GM12872 (cell line): ENCODE data around the gene MEMO1.

Experiments
- TF ChIP-seq, protein P1 (sequence below): IDR thresholded peaks from 3 replicates; pipeline ENCODE4 v1.5.1; 2011; ENCODE audit warnings: low read depth, mild to moderate bottlenecking, low read length, moderate library complexity; ENCODE audit not compliant: insufficient read depth

The MEMO1 gene

DNA sequence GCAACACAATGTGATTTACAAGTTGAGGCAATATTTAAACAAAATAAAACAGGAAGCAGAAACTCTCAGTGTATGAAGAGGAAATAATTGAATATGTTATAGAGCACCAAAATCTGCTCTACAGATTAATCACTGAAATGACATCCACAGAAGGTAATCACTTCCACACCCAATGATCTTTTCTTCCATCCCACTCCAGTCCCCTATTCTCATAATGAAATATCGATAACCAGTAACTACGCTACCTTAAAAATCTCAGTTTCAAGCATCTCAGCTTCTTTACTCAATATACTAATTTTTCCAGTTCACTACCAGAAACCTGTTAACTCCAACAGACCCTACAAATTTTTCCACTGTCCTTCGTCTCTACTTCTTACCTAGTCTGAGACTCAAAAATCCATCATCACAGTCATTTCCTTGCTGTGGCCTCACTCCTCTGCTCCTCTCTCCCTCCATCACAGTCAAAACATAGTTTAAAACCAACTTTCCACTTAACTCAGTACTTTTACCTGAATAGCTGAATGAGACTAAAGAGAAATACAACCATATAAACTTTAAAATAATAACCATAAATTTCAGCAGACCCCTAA is 67.1 kb downstream of the MEMO1 start:
- TF ChIP-seq, protein P1, sequence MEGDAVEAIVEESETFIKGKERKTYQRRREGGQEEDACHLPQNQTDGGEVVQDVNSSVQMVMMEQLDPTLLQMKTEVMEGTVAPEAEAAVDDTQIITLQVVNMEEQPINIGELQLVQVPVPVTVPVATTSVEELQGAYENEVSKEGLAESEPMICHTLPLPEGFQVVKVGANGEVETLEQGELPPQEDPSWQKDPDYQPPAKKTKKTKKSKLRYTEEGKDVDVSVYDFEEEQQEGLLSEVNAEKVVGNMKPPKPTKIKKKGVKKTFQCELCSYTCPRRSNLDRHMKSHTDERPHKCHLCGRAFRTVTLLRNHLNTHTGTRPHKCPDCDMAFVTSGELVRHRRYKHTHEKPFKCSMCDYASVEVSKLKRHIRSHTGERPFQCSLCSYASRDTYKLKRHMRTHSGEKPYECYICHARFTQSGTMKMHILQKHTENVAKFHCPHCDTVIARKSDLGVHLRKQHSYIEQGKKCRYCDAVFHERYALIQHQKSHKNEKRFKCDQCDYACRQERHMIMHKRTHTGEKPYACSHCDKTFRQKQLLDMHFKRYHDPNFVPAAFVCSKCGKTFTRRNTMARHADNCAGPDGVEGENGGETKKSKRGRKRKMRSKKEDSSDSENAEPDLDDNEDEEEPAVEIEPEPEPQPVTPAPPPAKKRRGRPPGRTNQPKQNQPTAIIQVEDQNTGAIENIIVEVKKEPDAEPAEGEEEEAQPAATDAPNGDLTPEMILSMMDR: no peak

DNA sequence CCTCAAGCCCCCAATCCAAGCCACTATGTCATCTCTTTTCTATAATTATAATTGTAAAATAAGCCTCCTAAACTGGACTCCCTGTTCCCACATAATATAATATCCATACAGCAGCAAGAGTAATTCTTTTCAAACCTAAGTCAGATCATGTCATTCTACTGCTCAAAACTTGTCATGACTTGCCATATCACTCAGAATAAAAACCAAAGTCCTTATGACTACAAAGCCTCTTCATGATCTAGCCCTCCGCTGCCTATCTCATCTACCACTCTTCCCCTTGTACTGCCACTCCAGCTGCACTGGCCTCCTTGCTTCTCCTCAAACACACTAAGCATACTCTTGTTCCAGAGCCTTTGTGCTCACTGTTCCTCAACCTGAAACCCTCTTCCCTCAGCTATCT is 69.9 kb downstream of the MEMO1 start:
- TF ChIP-seq, protein P1: no peak

GRCh38 chr2:31937741-31938140 is 73.1 kb downstream of the MEMO1 start:
- TF ChIP-seq, protein P1: no peak

DNA sequence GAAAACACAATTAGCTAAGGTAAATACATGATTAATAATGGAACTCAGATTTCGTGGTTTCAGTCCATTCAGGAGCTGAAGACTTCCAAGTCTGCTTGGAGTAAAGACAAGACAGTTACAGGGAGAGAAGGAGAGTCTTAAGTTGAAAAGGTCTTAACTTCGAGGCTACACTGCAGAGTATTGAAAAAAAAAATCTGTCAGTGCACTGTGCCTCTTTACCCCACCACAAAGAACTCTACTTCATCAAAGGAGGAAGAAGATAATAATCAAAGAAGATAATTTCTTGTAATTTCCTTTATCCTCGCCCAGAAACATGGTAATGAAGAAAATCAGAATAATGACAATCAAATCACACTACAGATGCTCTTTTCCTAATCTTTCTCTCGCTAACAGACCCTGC is 75.4 kb downstream of the MEMO1 start:
- TF ChIP-seq, protein P1: no peak

DNA sequence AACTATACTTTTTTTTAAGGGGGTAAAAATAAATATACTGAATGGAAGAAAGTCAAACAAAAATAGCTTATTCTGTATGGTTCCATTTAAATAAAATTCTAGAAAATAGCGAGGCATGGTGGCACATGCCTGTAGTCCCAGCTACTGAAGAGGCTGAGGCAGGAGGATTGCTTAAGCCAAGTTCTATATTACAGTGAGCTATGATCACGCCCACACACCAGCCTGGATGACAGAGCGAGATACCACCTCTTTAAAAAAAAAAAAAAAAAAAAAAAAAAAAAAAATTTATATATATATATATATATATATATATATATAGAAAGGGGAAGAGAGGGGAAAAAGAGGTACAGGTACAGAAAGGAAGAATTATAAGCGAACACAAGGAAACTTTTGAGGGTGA is 77.7 kb downstream of the MEMO1 start:
- TF ChIP-seq, protein P1: no peak

DNA sequence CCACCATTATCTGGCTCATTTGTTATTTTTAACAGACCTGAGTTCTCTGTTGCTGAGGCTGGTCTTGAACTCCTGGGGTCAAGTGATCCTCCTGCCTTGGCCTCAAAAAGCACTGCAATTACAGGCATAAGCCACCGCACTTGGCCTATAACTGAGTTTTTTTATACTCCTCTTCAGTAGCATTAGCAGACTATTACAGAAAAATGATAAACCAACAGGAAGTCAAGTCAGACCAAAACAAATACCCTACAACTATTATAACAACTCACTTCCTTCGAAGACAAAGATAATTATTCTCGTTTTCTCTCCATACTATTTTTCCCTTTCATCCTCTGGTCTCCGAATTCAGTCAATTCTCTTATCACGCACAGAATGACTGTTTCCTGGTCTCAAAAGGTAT is 78.2 kb downstream of the MEMO1 start:
- TF ChIP-seq, protein P1: no peak

DNA sequence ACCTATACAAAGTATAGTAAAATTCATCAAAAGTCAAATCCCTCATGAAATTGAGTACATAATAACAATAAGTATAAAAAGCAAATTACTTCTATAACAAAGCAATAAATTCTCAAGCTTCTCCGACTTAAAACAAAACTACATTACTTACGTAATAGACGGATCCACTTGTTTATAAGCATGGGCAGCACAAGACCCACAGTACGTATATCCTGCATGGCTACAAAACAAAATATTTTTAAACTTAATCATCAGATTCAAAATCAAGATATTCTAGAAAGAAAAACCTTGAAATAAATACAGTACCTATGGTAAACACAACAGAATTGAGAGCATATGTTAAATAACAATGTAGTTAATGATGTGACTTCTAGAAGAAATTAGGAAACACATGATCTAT is 78.9 kb downstream of the MEMO1 start:
- TF ChIP-seq, protein P1: no peak
